ENCODE results near the gene ARL5A.
A peak's percentile ranks its signal among the peaks of the same experiment; 100 is the strongest.

DNA sequence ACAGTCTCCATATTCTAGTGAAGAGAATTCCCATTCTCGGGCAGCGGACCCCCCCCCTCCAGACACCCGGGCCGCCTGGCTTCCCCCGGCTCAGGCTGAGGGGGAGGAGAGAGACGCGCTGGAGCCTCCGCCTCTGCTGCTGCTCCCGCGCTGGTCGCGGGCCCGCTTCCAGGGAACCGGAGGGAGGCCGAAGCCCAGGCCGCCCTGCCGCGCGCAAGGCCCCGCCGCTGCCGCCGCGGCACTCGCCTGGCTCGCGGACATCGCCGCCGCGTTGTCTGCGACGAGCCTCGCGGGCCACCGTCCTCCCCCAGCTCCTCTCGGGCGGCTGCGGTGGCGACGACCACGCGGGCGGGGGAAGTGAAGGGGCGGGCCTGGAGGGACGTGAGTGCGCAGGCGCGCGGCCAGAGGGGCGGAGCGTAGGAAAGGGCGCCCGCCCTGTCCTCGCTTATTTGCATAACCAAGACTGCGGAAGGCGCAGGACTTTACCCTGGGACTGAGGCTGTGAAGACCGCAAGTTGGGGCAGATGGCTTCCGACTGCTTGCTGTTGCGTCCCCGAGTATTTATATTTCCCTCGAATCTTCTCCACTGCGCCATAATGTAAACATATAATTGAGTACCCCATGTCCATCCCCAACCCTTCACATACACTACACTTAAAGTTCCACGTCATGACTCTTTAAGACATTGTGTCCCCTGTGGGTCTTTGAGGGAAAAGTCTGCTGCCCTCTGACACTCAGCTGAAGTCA, at the start of gene ARL5A:
- TF ChIP-seq, protein P1, sequence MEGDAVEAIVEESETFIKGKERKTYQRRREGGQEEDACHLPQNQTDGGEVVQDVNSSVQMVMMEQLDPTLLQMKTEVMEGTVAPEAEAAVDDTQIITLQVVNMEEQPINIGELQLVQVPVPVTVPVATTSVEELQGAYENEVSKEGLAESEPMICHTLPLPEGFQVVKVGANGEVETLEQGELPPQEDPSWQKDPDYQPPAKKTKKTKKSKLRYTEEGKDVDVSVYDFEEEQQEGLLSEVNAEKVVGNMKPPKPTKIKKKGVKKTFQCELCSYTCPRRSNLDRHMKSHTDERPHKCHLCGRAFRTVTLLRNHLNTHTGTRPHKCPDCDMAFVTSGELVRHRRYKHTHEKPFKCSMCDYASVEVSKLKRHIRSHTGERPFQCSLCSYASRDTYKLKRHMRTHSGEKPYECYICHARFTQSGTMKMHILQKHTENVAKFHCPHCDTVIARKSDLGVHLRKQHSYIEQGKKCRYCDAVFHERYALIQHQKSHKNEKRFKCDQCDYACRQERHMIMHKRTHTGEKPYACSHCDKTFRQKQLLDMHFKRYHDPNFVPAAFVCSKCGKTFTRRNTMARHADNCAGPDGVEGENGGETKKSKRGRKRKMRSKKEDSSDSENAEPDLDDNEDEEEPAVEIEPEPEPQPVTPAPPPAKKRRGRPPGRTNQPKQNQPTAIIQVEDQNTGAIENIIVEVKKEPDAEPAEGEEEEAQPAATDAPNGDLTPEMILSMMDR (IDR thresholded peaks at IDR 0.05), result peak in 1 of 4 experiments; percentile 3
- TF ChIP-seq POLR2A (IDR thresholded peaks at IDR 0.05) (peak; percentile 70 to 74), POLR2AphosphoS5 (IDR thresholded peaks at IDR 0.05) (peak; percentile 88), EP300 (IDR thresholded peaks at IDR 0.05) (no peak)
